H1 (cell line): ENCODE results near the gene BCL6B. TPM values are rescaled to one million over a fixed set of nuclear protein-coding genes. Genes with fewer than 3 reads are reported as not detected.

Experiments
- BACH1 ChIP-seq: IDR thresholded peaks from 2 replicates; pipeline ENCODE4 v1.6.1; 2012; ENCODE audit warnings: low read length, improper control_type of control experiment
- CBX5 ChIP-seq: fragments of 300-800, 300-1000 bp; sonication (generic); IDR thresholded peaks from 2 replicates; pipeline ENCODE4 v1.7.1; 2016; ENCODE audit warnings: antibody characterized with exemption, low read length, low read depth
- CREB1 ChIP-seq: IDR thresholded peaks from 2 replicates; pipeline ENCODE4 v1.6.1; 2012; ENCODE audit warnings: inconsistent platforms
- FOSL1 ChIP-seq: IDR thresholded peaks from 2 replicates; pipeline ENCODE4 v1.6.1; 2011; ENCODE audit warnings: mild to moderate bottlenecking, low read depth, low read length, moderate library complexity; ENCODE audit not compliant: insufficient read depth
- GABPA ChIP-seq: IDR thresholded peaks from 2 replicates; pipeline ENCODE4 v1.6.1; 2011; ENCODE audit warnings: mild to moderate bottlenecking, low read length, moderate library complexity, borderline replicate concordance; ENCODE audit not compliant: insufficient read depth
- JUN ChIP-seq: IDR thresholded peaks from 2 replicates; pipeline ENCODE4 v1.6.1; 2011; ENCODE audit warnings: low read depth, mild to moderate bottlenecking, improper control_type of control experiment, low read length
- KDM5A ChIP-seq: fragments of 200-600 bp; IDR thresholded peaks from 2 replicates; pipeline ENCODE4 v1.7.1; 2012; ENCODE audit warnings: mild to moderate bottlenecking, low read length, inconsistent platforms, mixed read lengths
- PHF8 ChIP-seq: fragments of 200-600 bp; sonication (generic); conservative IDR thresholded peaks from 2 replicates; pipeline ENCODE4 v1.7.1; 2012; ENCODE audit warnings: low read depth, mild to moderate bottlenecking, inconsistent platforms, low read length, moderate library complexity
- RAD21 ChIP-seq, 2 experiments: IDR thresholded peaks in 1 of 2; conservative IDR thresholded peaks in 1 of 2; 2 replicates each; pipeline ENCODE4 v1.6.1; 2011; ENCODE audit warnings: low read depth in 2 of 2, low read length in 2 of 2, improper control_type of control experiment in 1 of 2, inconsistent platforms in 1 of 2, mild to moderate bottlenecking in 1 of 2, moderate library complexity in 1 of 2
- RBBP5 ChIP-seq: IDR thresholded peaks from 2 replicates; pipeline ENCODE4 v1.7.1; 2012; ENCODE audit warnings: low read depth, mild to moderate bottlenecking, inconsistent platforms, low read length, moderate library complexity, borderline replicate concordance
- RFX5 ChIP-seq: IDR thresholded peaks from 2 replicates; pipeline ENCODE4 v1.6.1; 2011; ENCODE audit warnings: low read depth, low read length, improper control_type of control experiment, borderline replicate concordance
- SIRT6 ChIP-seq: IDR thresholded peaks from one replicate; pipeline ENCODE4 v1.7.1; 2012; ENCODE audit warnings: low read length, inconsistent platforms
- SRF ChIP-seq: IDR thresholded peaks from 2 replicates; pipeline ENCODE4 v1.6.1; 2011; ENCODE audit warnings: mild to moderate bottlenecking, low read depth, low read length, moderate library complexity
- TBP ChIP-seq: IDR thresholded peaks from 2 replicates; pipeline ENCODE4 v1.6.1; 2011; ENCODE audit warnings: low read depth, low read length, improper control_type of control experiment
- TCF12 ChIP-seq: IDR thresholded peaks from 2 replicates; pipeline ENCODE4 v1.6.1; 2011; ENCODE audit warnings: low read depth, mild to moderate bottlenecking, low read length
- USF2 ChIP-seq: IDR thresholded peaks from 2 replicates; pipeline ENCODE4 v1.6.1; 2011; ENCODE audit warnings: low read length, improper control_type of control experiment
- polyA plus RNA-seq, 7 experiments: library from polyadenylated mRNA; depleted of rRNA in 3 of 7; stranded (reverse) in 5 of 7; unstranded in 2 of 7; fragments of >200 nt in 5 of 7; fragments of 200-250 nt in 2 of 7; gene quantifications; 1 replicate in 5 of 7; 2 replicates in 1 of 7; 4 replicates in 1 of 7; pipeline versions ENCODE4 v1.2.1 to v1.2.3, GENCODE V29; 2011 to 2013; ENCODE audit warnings: missing spikeins in 2 of 7, mixed read lengths in 2 of 7
- total RNA-seq: library from RNA; stranded (reverse); fragmentation: NEBNext Ultra II Directional; extraction: Animal tissue kit (Norgen Biotek cat#: 25700); gene quantifications from 2 replicates; pipeline ENCODE4 v1.2.1, GENCODE V29; 2021
- TF ChIP-seq, protein P1 (sequence below): IDR thresholded peaks from 2 replicates; pipeline ENCODE4 v1.6.1; 2012; ENCODE audit warnings: inconsistent platforms

The BCL6B gene
- total and polyA plus RNA-seq, 2 of the 8 experiments (the other 6 are each of a cell fraction or from before 2014, with no cell fraction given), result 6.6 to 8.7 TPM

- 0 out of 2 replicates have a peak, but pooled peaks have one; percentile 79 for TF ChIP-seq TCF12
- no peak for TF ChIP-seq BACH1
- no peak for TF ChIP-seq KDM5A
- TF ChIP-seq JUN, result no peak
- no peak for TF ChIP-seq CBX5
- TF ChIP-seq TBP, result no peak
- no peak for TF ChIP-seq RFX5
- TF ChIP-seq PHF8, result 0 out of 2 replicates have a peak, but pooled peaks have one; percentile 39
- TF ChIP-seq SRF, result no peak
- no peak for TF ChIP-seq FOSL1
- no peak for TF ChIP-seq SIRT6
- TF ChIP-seq GABPA, result no peak
- no peak; the same call in 1 of the 2 replicates for TF ChIP-seq RBBP5
- TF ChIP-seq RAD21 (IDR thresholded peaks at IDR 0.05 in 1 of 2, conservative IDR thresholded peaks at IDR 0.05 in 1 of 2; ENCODE audit: low read depth in 2 of 2, low read length in 2 of 2), result no peak
- no peak for TF ChIP-seq USF2
- TF ChIP-seq CREB1, result no peak
- TF ChIP-seq, protein P1, sequence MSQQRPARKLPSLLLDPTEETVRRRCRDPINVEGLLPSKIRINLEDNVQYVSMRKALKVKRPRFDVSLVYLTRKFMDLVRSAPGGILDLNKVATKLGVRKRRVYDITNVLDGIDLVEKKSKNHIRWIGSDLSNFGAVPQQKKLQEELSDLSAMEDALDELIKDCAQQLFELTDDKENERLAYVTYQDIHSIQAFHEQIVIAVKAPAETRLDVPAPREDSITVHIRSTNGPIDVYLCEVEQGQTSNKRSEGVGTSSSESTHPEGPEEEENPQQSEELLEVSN, result no peak
- TF ChIP-seq, all 59 proteins: peak for 6
Observed at GRCh38 chr17:7022781-7023571, at the start of gene BCL6B (continued).
